Upper lobe of left lung (tissue), 4 donors: ENCODE results near the gene MRS2.

ENCODE experiments used
- EP300 ChIP-seq, 4 donors: sonication (generic); formaldehyde crosslinking; IDR thresholded peaks; one replicate each; pipeline ENCODE4 v1.5.1; 2017; ENCODE audit warnings: antibody characterized with exemption in 4 of 4, control low read depth in 2 of 4
- POLR2A ChIP-seq, 4 donors: fragments of 450-650 bp; IDR thresholded peaks; one replicate each; pipeline ENCODE4 v1.5.1; 2016 to 2017; ENCODE audit warnings: antibody characterized with exemption in 4 of 4, mild to moderate bottlenecking in 2 of 4
- TF ChIP-seq, protein P1 (sequence below), 6 experiments: fragments of 450-650 bp in 4 of 6; fragments of 200-600 bp in 2 of 6; sonication (generic) in 2 of 6; IDR thresholded peaks; one replicate each; pipeline ENCODE4 v1.5.1; 2016 to 2019; ENCODE audit warnings: antibody characterized with exemption in 6 of 6

DNA sequence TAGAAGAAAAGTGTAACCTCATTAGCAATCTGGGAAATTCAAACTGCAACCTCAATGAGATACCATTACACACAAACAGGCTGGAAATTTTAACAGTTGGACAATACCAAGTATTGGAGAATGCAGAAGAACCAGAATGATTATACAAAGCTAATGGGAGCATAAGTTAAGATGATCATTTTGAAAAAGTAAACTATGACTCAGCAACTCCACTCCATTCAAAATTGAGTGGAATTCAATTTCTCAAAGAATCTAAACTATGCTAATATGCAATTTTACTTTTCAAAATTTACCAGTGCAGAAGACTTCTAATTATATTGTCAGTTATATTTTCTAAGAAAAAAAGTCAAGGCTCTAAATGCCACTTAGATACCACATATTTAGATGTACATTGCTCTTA is 69.4 kb downstream of the MRS2 start:
- TF ChIP-seq, protein P1, sequence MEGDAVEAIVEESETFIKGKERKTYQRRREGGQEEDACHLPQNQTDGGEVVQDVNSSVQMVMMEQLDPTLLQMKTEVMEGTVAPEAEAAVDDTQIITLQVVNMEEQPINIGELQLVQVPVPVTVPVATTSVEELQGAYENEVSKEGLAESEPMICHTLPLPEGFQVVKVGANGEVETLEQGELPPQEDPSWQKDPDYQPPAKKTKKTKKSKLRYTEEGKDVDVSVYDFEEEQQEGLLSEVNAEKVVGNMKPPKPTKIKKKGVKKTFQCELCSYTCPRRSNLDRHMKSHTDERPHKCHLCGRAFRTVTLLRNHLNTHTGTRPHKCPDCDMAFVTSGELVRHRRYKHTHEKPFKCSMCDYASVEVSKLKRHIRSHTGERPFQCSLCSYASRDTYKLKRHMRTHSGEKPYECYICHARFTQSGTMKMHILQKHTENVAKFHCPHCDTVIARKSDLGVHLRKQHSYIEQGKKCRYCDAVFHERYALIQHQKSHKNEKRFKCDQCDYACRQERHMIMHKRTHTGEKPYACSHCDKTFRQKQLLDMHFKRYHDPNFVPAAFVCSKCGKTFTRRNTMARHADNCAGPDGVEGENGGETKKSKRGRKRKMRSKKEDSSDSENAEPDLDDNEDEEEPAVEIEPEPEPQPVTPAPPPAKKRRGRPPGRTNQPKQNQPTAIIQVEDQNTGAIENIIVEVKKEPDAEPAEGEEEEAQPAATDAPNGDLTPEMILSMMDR (IDR thresholded peaks at IDR 0.05) = no peak
- TF ChIP-seq POLR2A (IDR thresholded peaks at IDR 0.05) = no peak
- no peak for TF ChIP-seq EP300 (IDR thresholded peaks at IDR 0.05)
